ENCODE data around the gene SGMS1.
"Not testable (repeated sequence)": the region's sequence is repeated elsewhere in the genome, so short reads cannot be mapped to it uniquely, and the experiment has no call there.

Gene SGMS1

GRCh38 chr10:50379616-50380015, 244.1 kb downstream of the SGMS1 start:
- TF ChIP-seq CTCF (IDR thresholded peaks at IDR 0.05; ENCODE audit: extremely low read depth, missing control alignments), result no peak
- DNase-seq (ENCODE audit: low spot score), result no peak

- TF ChIP-seq CTCF (IDR thresholded peaks at IDR 0.05; ENCODE audit: extremely low read depth, missing control alignments), result no peak
- no peak for DNase-seq (ENCODE audit: low spot score)
Observed at GRCh38 chr10:50375745-50376144, 248.0 kb downstream of the SGMS1 start.

GRCh38 chr10:50375051-50375452, 248.7 kb downstream of the SGMS1 start:
- no peak for DNase-seq (ENCODE audit: low spot score)
- TF ChIP-seq CTCF (IDR thresholded peaks at IDR 0.05; ENCODE audit: extremely low read depth, missing control alignments), result no peak

- no peak for TF ChIP-seq CTCF (IDR thresholded peaks at IDR 0.05; ENCODE audit: extremely low read depth, missing control alignments)
- no peak for DNase-seq (ENCODE audit: low spot score)
Observed at GRCh38 chr10:50373821-50374501, 249.8 kb downstream of the SGMS1 start.

- DNase-seq (ENCODE audit: low spot score), result no peak
- TF ChIP-seq CTCF (IDR thresholded peaks at IDR 0.05; ENCODE audit: extremely low read depth, missing control alignments), result no peak
Observed at GRCh38 chr10:50369931-50370330, 253.8 kb downstream of the SGMS1 start.

GRCh38 chr10:50367732-50368131, 256.0 kb downstream of the SGMS1 start:
- TF ChIP-seq CTCF (IDR thresholded peaks at IDR 0.05; ENCODE audit: extremely low read depth, missing control alignments), result no peak
- DNase-seq (ENCODE audit: low spot score), result no peak

- not testable (repeated sequence) for DNase-seq (ENCODE audit: low spot score)
Observed at GRCh38 chr10:50366421-50366820, 257.3 kb downstream of the SGMS1 start.

GRCh38 chr10:50364730-50365129, 259.0 kb downstream of the SGMS1 start:
- not testable (repeated sequence) for DNase-seq (ENCODE audit: low spot score)

All from GM20000 (cell line).